ENCODE measurements around the gene UBALD1.

UBALD1 gene

DNA sequence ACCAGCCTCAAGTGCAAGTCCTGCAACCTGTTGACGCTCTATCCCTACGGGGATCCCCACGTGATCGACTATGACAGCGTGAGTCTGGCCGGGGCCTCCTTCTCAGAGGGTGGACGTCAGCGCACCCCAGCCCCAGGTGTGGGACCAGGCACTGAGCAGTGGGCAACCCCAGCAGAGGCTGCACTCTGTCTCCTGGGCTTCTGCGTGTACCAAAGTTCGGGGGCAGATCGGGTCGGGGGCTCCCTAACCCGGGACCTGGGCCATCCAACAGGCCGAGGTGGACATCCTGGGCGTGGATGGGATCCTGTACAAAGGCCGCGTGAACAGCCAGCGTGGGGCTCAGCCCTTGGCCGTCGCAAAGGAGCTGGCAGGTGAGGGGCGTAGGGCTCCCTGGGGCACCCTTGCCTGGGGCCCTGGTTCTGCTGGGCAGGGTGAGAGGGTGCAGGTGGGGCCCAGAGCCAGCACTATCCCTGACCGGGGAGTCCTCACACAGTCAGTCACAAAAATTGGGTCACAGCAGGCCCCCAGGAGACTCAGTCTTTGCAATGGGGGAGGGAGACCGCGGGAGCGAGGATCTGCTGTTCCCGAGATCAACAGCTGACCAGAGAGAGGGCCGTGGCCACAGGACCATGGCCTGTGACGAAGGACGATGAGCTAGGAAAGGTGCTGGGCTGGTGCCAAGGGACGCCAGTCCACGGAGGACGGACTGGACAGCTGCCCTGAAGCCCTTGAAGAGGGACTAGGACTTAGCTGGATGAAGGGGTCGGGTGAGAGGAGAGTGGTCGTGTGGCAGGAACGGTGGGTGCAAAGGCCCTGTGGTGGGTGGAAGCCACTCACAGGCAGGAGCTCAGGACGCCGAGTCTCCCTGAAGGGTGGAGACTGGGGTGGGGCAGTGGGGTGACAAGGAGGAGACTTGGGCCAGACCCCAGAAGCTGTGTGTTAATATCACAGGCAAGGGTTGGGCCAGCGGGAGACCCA lies 20.0 kb downstream of the UBALD1 start:
- Histone ChIP-seq H3K36me3 (replicated peaks; ENCODE audit: insufficient read depth, low read length) (no peaks in the 10 kb centered on the region), H3K9ac (ENCODE audit: low read length) (no peak overlapping the region)
- no peak for TF ChIP-seq EZH2phosphoT487 (IDR thresholded peaks at IDR 0.05; ENCODE audit: low read length)
- no peak for TF ChIP-seq EZH2 (optimal IDR thresholded peaks at IDR 0.05; ENCODE audit: low read depth, low read length)
- TF ChIP-seq, protein P1, sequence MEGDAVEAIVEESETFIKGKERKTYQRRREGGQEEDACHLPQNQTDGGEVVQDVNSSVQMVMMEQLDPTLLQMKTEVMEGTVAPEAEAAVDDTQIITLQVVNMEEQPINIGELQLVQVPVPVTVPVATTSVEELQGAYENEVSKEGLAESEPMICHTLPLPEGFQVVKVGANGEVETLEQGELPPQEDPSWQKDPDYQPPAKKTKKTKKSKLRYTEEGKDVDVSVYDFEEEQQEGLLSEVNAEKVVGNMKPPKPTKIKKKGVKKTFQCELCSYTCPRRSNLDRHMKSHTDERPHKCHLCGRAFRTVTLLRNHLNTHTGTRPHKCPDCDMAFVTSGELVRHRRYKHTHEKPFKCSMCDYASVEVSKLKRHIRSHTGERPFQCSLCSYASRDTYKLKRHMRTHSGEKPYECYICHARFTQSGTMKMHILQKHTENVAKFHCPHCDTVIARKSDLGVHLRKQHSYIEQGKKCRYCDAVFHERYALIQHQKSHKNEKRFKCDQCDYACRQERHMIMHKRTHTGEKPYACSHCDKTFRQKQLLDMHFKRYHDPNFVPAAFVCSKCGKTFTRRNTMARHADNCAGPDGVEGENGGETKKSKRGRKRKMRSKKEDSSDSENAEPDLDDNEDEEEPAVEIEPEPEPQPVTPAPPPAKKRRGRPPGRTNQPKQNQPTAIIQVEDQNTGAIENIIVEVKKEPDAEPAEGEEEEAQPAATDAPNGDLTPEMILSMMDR (IDR thresholded peaks at IDR 0.05; ENCODE audit: low read length), result no peak

DNA sequence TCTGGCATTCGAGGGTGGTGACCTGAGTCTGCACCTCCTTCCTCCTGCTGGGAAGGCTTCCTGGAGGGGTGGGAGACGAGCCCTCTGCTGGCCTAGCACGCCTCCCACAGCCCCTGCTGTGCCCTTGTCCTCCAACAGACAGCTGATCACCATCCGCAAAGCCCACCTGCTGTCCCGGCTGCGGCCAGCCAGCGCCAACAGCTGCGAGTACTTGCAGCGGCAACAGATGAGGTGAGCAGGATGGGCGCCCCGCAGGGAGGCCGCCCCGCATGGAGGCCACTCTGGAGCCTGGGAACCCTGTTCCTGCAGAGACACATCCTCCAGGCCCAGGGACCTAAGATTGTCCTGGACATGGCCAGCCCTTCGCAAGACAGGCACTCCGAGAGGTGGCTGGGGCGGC lies 21.6 kb downstream of the UBALD1 start:
- Histone ChIP-seq H3K9ac (ENCODE audit: low read length) (no peak overlapping the region), H3K9me3 (replicated peaks; ENCODE audit: insufficient read depth, low read length) (no peaks in the 10 kb centered on the region), H3K4me1 (ENCODE audit: low read length) (no peaks in the 10 kb centered on the region), H3K4me3 (ENCODE audit: low read length) (no peak overlapping the region), H3K27ac (ENCODE audit: low read length) (no peak overlapping the region), H4K20me1 (ENCODE audit: insufficient read depth, low read length) (no peaks in the 10 kb centered on the region), H3F3A (ENCODE audit: insufficient read depth, low read length) (no peaks in the 10 kb centered on the region), H2AFZ (ENCODE audit: low read length) (no peak overlapping the region), H3K27me3 (replicated peaks; ENCODE audit: insufficient read depth, low read length) (peaks cover 41% of the 10 kb centered on the region), H3K9me2 (replicated peaks; ENCODE audit: insufficient read depth, low read length) (no peaks in the 10 kb centered on the region), H3K4me2 (ENCODE audit: low read depth, low read length) (no peak overlapping the region), H3K36me3 (replicated peaks; ENCODE audit: insufficient read depth, low read length) (no peaks in the 10 kb centered on the region), H3K79me2 (ENCODE audit: low read length) (no peaks in the 10 kb centered on the region)
- no peak for DNase-seq
- TF ChIP-seq EZH2 (optimal IDR thresholded peaks at IDR 0.05; ENCODE audit: low read depth, low read length) (no peak), EZH2phosphoT487 (IDR thresholded peaks at IDR 0.05; ENCODE audit: low read length) (no peak)
- TF ChIP-seq, protein P1 (IDR thresholded peaks at IDR 0.05; ENCODE audit: low read length), result no peak

More for the DNA sequence above, 20.0 kb downstream of the UBALD1 start:
- Histone ChIP-seq H2AFZ (ENCODE audit: low read length) (no peak overlapping the region), H3K9me3 (replicated peaks; ENCODE audit: insufficient read depth, low read length) (no peaks in the 10 kb centered on the region), H3F3A (ENCODE audit: insufficient read depth, low read length) (no peaks in the 10 kb centered on the region), H3K4me1 (ENCODE audit: low read length) (no peaks in the 10 kb centered on the region), H3K27ac (ENCODE audit: low read length) (no peak overlapping the region), H3K27me3 (replicated peaks; ENCODE audit: insufficient read depth, low read length) (peaks cover 57% of the 10 kb centered on the region), H3K4me3 (ENCODE audit: low read length) (no peak overlapping the region), H3K79me2 (ENCODE audit: low read length) (no peaks in the 10 kb centered on the region), H3K4me2 (ENCODE audit: low read depth, low read length) (no peak overlapping the region), H3K9me2 (replicated peaks; ENCODE audit: insufficient read depth, low read length) (no peaks in the 10 kb centered on the region), H4K20me1 (ENCODE audit: insufficient read depth, low read length) (no peaks in the 10 kb centered on the region)
- DNase-seq, result no peak

DNA sequence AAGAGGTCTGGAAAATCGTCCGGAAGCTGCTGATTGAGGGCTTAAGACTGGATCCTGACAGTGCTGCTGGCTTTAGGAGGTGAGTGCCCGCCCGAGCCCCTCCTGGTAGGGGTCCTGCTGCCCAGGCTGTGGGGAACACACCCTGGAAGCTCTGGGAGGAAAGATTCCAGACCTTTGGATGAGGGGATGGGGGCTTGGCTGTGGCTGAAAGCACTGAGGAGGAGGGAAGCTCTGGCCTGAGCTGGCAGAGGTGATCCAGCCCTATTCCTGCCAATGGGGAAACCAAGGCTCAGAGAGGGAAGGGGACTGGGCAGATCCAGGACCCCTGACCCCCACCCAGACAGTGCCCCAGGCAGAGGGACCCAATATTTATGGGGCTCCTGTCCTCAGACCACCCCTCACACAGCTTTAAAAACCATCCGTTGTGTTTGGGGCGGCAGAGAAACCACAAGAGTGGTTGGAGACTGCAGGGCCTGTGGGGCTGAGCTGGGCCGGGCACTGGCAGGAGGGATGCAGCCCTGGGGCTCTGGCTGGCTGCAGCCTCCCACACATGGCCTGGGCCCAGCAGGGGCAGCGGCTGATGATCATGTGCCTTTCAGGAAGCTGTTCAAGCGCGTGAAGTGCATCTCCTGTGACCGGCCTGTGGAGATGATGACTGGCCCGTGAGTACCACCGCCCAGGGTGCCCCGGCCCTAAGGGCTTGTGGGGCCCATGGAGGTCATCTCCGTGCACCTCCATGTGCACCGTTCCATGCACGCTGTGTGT lies 22.8 kb downstream of the UBALD1 start:
- no peak for DNase-seq
- H3K4me1 ChIP-seq (ENCODE audit: low read length), result no peaks in the 10 kb centered on the region
- no peak overlapping the region for H3K27ac ChIP-seq (ENCODE audit: low read length)
- H3K4me3 ChIP-seq (ENCODE audit: low read length), result no peak overlapping the region
- no peaks in the 10 kb centered on the region for H4K20me1 ChIP-seq (ENCODE audit: insufficient read depth, low read length)
- no peaks in the 10 kb centered on the region for H3K9me2 ChIP-seq (replicated peaks; ENCODE audit: insufficient read depth, low read length)
- no peaks in the 10 kb centered on the region for H3K79me2 ChIP-seq (ENCODE audit: low read length)
- H3F3A ChIP-seq (ENCODE audit: insufficient read depth, low read length), result no peaks in the 10 kb centered on the region
- H3K9me3 ChIP-seq (replicated peaks; ENCODE audit: insufficient read depth, low read length), result no peaks in the 10 kb centered on the region
- H3K4me2 ChIP-seq (ENCODE audit: low read depth, low read length), result no peak overlapping the region
- H3K27me3 ChIP-seq (replicated peaks; ENCODE audit: insufficient read depth, low read length), result peaks cover 29% of the 10 kb centered on the region
- TF ChIP-seq EZH2phosphoT487 (IDR thresholded peaks at IDR 0.05; ENCODE audit: low read length), result no peak
- TF ChIP-seq, protein P1 (IDR thresholded peaks at IDR 0.05; ENCODE audit: low read length), result no peak
- no peaks in the 10 kb centered on the region for H3K36me3 ChIP-seq (replicated peaks; ENCODE audit: insufficient read depth, low read length)
- H3K9ac ChIP-seq (ENCODE audit: low read length), result no peak overlapping the region
- no peak overlapping the region for H2AFZ ChIP-seq (ENCODE audit: low read length)
